Measurements from ENCODE around the gene ARHGEF10L. TPM values are rescaled to one million over a fixed set of nuclear protein-coding genes. Genes with fewer than 3 reads are reported as not detected.

ARHGEF10L gene
- total RNA-seq, 1 donor from 2014 or later = 16.7 TPM

GRCh38 chr1:17591814-17592430 is 52.4 kb downstream of the ARHGEF10L start:
- H3K27ac ChIP-seq (ENCODE audit: low read depth, low read length) = no peak overlapping the region
- peaks cover 25 to 49% (median 45%) of the 10 kb centered on the region in 3 donors for H3K4me1 ChIP-seq (ENCODE audit: control insufficient read depth in 3 of 3, insufficient read depth in 3 of 3, low read length in 3 of 3)
- H3K9me3 ChIP-seq (ENCODE audit: control insufficient read depth in 3 of 3, low read length in 3 of 3) = no peaks in the 10 kb centered on the region
- no peak overlapping the region for H3K4me3 ChIP-seq (ENCODE audit: low read length in 3 of 3)
- peak overlapping the region in 1 of 3 donors; percentile 40 for H3K9ac ChIP-seq (ENCODE audit: low read depth in 1 of 3, low read length in 3 of 3)
- H3K27me3 ChIP-seq (ENCODE audit: control insufficient read depth in 3 of 3, insufficient read depth in 3 of 3, low read length in 3 of 3) = no peaks in the 10 kb centered on the region
- peaks cover 0 to 4% (median 2%) of the 10 kb centered on the region in 3 donors for H3K36me3 ChIP-seq (ENCODE audit: control insufficient read depth in 3 of 3, insufficient read depth in 3 of 3, low read length in 3 of 3)

DNA sequence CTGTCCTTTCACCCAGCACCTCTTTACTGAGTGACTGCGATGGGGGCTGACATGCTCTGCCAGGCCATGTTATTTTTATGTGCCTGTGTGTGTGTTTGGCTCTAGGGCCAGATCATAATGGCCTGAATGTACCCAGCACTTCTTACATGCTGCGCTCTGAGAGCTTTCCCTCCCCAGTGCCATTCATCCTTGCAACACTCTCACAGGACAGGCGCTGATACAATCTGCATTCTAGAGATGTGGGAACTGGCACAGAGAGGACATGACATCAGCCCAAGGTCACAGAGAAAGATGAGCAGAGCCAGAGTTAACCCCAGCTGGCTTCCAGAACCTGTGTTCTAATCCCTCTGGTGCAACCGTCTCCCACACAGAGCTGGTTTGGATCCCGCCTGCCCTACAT is 54.5 kb downstream of the ARHGEF10L start:
- Histone ChIP-seq H3K4me1 (ENCODE audit: control insufficient read depth in 3 of 3, insufficient read depth in 3 of 3, low read length in 3 of 3) (peaks cover 7 to 31% (median 30%) of the 10 kb centered on the region in 3 donors), H3K9ac (ENCODE audit: low read depth in 1 of 3, low read length in 3 of 3) (peak overlapping the region in 1 of 3 donors; percentile 60)

GRCh38 chr1:17594690-17595601 is 55.4 kb downstream of the ARHGEF10L start:
- H3K27me3 ChIP-seq (ENCODE audit: control insufficient read depth in 3 of 3, insufficient read depth in 3 of 3, low read length in 3 of 3) = no peaks in the 10 kb centered on the region
- H3K4me1 ChIP-seq (ENCODE audit: control insufficient read depth in 3 of 3, insufficient read depth in 3 of 3, low read length in 3 of 3) = peaks cover 8 to 31% (median 31%) of the 10 kb centered on the region in 3 donors
- peaks cover 0 to 6% (median 2%) of the 10 kb centered on the region in 3 donors for H3K36me3 ChIP-seq (ENCODE audit: control insufficient read depth in 3 of 3, insufficient read depth in 3 of 3, low read length in 3 of 3)
- H3K9me3 ChIP-seq (ENCODE audit: control insufficient read depth in 3 of 3, low read length in 3 of 3) = no peaks in the 10 kb centered on the region
- peak overlapping the region in 1 of 3 donors; percentile 40 for H3K9ac ChIP-seq (ENCODE audit: low read depth in 1 of 3, low read length in 3 of 3)
- no peak overlapping the region for H3K4me3 ChIP-seq (ENCODE audit: low read length in 3 of 3)
- H3K27ac ChIP-seq (ENCODE audit: low read depth, low read length) = no peak overlapping the region

More for the DNA sequence above, 54.5 kb downstream of the ARHGEF10L start:
- no peaks in the 10 kb centered on the region for H3K27me3 ChIP-seq (ENCODE audit: control insufficient read depth in 3 of 3, insufficient read depth in 3 of 3, low read length in 3 of 3)
- no peak overlapping the region for H3K27ac ChIP-seq (ENCODE audit: low read depth, low read length)
- H3K4me3 ChIP-seq (ENCODE audit: low read length in 3 of 3) = no peak overlapping the region
- H3K9me3 ChIP-seq (ENCODE audit: control insufficient read depth in 3 of 3, low read length in 3 of 3) = no peaks in the 10 kb centered on the region
- peaks cover 0 to 6% (median 4%) of the 10 kb centered on the region in 3 donors for H3K36me3 ChIP-seq (ENCODE audit: control insufficient read depth in 3 of 3, insufficient read depth in 3 of 3, low read length in 3 of 3)

DNA sequence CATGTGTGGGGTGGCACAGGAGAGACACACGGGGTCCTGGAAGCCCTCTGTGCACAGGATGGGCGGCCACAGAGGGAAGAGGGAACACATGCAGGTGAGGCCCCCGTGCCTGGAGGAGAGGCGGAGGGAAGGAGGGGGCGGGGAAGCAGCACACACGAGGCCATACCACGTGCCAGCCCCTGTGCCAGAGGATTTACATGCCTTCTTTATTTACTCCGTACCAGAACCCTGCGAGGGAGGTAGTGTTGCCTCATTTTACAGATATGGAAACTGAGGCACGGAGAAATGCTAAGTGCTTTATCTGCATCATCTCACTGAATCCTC is 56.1 kb downstream of the ARHGEF10L start:
- H3K27ac ChIP-seq (ENCODE audit: low read depth, low read length) = no peak overlapping the region
- H3K27me3 ChIP-seq (ENCODE audit: control insufficient read depth in 3 of 3, insufficient read depth in 3 of 3, low read length in 3 of 3) = no peaks in the 10 kb centered on the region
- no peaks in the 10 kb centered on the region for H3K9me3 ChIP-seq (ENCODE audit: control insufficient read depth in 3 of 3, low read length in 3 of 3)
- H3K4me3 ChIP-seq (ENCODE audit: low read length in 3 of 3) = no peak overlapping the region
- H3K36me3 ChIP-seq (ENCODE audit: control insufficient read depth in 3 of 3, insufficient read depth in 3 of 3, low read length in 3 of 3) = peaks cover 0 to 4% (median 2%) of the 10 kb centered on the region in 3 donors
- H3K9ac ChIP-seq (ENCODE audit: low read depth in 1 of 3, low read length in 3 of 3) = peak overlapping the region in 1 of 3 donors; percentile 40
- peaks cover 12 to 32% (median 32%) of the 10 kb centered on the region in 3 donors for H3K4me1 ChIP-seq (ENCODE audit: control insufficient read depth in 3 of 3, insufficient read depth in 3 of 3, low read length in 3 of 3)

- Histone ChIP-seq H3K9me3 (ENCODE audit: control insufficient read depth in 3 of 3, low read length in 3 of 3) (no peaks in the 10 kb centered on the region), H3K4me1 (ENCODE audit: control insufficient read depth in 3 of 3, insufficient read depth in 3 of 3, low read length in 3 of 3) (peaks cover 12 to 32% (median 32%) of the 10 kb centered on the region in 3 donors), H3K27me3 (ENCODE audit: control insufficient read depth in 3 of 3, insufficient read depth in 3 of 3, low read length in 3 of 3) (no peaks in the 10 kb centered on the region), H3K36me3 (ENCODE audit: control insufficient read depth in 3 of 3, insufficient read depth in 3 of 3, low read length in 3 of 3) (peaks cover 0 to 4% (median 2%) of the 10 kb centered on the region in 3 donors), H3K4me3 (ENCODE audit: low read length in 3 of 3) (no peak overlapping the region), H3K9ac (ENCODE audit: low read depth in 1 of 3, low read length in 3 of 3) (no peak overlapping the region), H3K27ac (ENCODE audit: low read depth, low read length) (no peak overlapping the region)
These were observed 56.7 kb downstream of the ARHGEF10L start for GRCh38 chr1:17596186-17596585.

- Histone ChIP-seq H3K9me3 (ENCODE audit: control insufficient read depth in 3 of 3, low read length in 3 of 3) (no peaks in the 10 kb centered on the region), H3K27me3 (ENCODE audit: control insufficient read depth in 3 of 3, insufficient read depth in 3 of 3, low read length in 3 of 3) (no peaks in the 10 kb centered on the region), H3K36me3 (ENCODE audit: control insufficient read depth in 3 of 3, insufficient read depth in 3 of 3, low read length in 3 of 3) (peaks cover 0 to 4% (median under 1%) of the 10 kb centered on the region in 3 donors), H3K4me3 (ENCODE audit: low read length in 3 of 3) (no peak overlapping the region), H3K9ac (ENCODE audit: low read depth in 1 of 3, low read length in 3 of 3) (peak overlapping the region in 1 of 3 donors; percentile 25), H3K4me1 (ENCODE audit: control insufficient read depth in 3 of 3, insufficient read depth in 3 of 3, low read length in 3 of 3) (peaks cover 12 to 32% (median 32%) of the 10 kb centered on the region in 3 donors), H3K27ac (ENCODE audit: low read depth, low read length) (no peak overlapping the region)
These were observed 57.4 kb downstream of the ARHGEF10L start for GRCh38 chr1:17596651-17597509.

DNA sequence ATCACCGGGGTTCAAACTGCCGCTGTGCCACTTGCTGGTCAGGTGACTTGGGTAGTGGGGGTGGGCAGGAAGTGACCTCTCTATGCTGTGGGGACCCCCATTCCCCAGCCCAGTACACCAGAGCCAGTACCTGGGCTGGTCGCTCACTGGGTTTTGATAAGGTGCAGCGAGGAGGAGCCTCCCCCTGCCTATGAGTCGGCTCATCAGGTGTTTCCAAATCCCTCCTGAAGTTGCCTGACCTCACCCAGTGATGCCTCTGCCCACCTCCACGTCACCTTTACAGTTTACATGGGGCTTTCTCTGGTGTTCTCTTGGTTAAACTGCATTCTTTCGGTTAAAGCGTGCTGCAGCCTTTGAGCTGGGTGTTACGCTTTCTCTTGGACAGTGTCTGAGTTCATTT is 58.2 kb downstream of the ARHGEF10L start:
- Histone ChIP-seq H3K9me3 (ENCODE audit: control insufficient read depth in 3 of 3, low read length in 3 of 3) (no peaks in the 10 kb centered on the region), H3K9ac (ENCODE audit: low read depth in 1 of 3, low read length in 3 of 3) (peak overlapping the region in 1 of 3 donors; percentile 25), H3K27me3 (ENCODE audit: control insufficient read depth in 3 of 3, insufficient read depth in 3 of 3, low read length in 3 of 3) (no peaks in the 10 kb centered on the region), H3K4me3 (ENCODE audit: low read length in 3 of 3) (no peak overlapping the region), H3K36me3 (ENCODE audit: control insufficient read depth in 3 of 3, insufficient read depth in 3 of 3, low read length in 3 of 3) (peaks cover 0 to 4% (median 2%) of the 10 kb centered on the region in 3 donors), H3K27ac (ENCODE audit: low read depth, low read length) (no peak overlapping the region), H3K4me1 (ENCODE audit: control insufficient read depth in 3 of 3, insufficient read depth in 3 of 3, low read length in 3 of 3) (peaks cover 12 to 32% (median 32%) of the 10 kb centered on the region in 3 donors)

DNA sequence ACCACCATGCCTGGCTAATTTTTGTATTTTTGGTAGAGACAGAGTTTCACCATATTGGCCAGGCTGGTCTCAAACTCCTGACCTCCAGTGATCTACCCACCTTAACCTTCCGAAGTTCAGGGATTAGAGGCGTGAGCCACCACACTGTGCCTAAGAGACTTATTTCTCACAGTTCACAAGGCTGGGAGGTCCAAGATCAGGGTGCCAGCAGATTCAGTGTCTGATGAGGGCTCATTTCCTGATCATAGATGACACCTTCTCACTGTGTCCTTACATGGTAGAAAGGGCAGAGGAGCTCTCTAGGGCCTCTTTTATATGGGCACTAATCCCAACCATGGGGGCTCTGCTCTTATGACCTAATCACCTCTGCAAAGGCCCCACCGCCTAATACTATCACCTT is 58.8 kb downstream of the ARHGEF10L start:
- H3K4me3 ChIP-seq (ENCODE audit: low read length in 3 of 3) = no peak overlapping the region
- H3K9ac ChIP-seq (ENCODE audit: low read depth in 1 of 3, low read length in 3 of 3) = no peak overlapping the region
- no peaks in the 10 kb centered on the region for H3K27me3 ChIP-seq (ENCODE audit: control insufficient read depth in 3 of 3, insufficient read depth in 3 of 3, low read length in 3 of 3)
- H3K4me1 ChIP-seq (ENCODE audit: control insufficient read depth in 3 of 3, insufficient read depth in 3 of 3, low read length in 3 of 3) = peaks cover 12 to 30% (median 30%) of the 10 kb centered on the region in 3 donors
- peaks cover 0 to 4% (median 2%) of the 10 kb centered on the region in 3 donors for H3K36me3 ChIP-seq (ENCODE audit: control insufficient read depth in 3 of 3, insufficient read depth in 3 of 3, low read length in 3 of 3)
- H3K27ac ChIP-seq (ENCODE audit: low read depth, low read length) = no peak overlapping the region
- H3K9me3 ChIP-seq (ENCODE audit: control insufficient read depth in 3 of 3, low read length in 3 of 3) = no peaks in the 10 kb centered on the region

DNA sequence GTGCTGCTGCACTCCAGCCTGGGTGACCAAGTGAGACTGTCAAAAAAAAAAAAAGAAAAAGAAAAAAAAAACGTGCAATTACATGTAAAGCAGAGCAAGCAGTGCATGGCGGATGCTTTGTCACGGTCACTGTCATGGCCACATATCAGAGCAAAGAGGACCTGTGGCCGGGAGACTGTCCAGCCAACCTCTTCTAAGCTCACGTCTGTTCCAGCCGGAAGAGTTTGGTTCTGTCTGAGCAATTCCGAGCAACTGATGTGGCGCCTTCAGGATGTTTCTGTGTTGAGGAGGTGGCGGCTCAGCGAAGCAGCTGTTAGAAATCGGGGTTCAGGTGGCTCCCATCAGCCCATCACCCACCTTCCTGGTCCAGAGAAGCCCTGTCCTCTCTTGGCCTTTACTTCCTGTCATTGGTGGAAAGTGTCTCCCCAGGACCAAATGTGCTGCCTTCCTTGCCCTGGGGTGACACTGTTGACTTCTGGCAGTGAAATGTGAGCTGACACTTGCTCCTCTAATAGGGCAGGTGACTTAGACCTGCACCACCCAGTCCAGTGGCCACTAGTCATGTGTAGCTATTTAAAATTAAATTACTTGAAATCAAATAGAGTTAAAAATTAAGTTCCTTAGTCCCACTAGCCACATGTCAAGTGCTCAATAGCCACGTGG is 59.9 kb downstream of the ARHGEF10L start:
- Histone ChIP-seq H3K9ac (ENCODE audit: low read depth in 1 of 3, low read length in 3 of 3) (peak overlapping the region in 2 of 3 donors; percentile 21 to 61), H3K4me3 (ENCODE audit: low read length in 3 of 3) (peak overlapping the region in 1 of 3 donors; percentile 22), H3K36me3 (ENCODE audit: control insufficient read depth in 3 of 3, insufficient read depth in 3 of 3, low read length in 3 of 3) (peaks cover 0 to 4% (median 2%) of the 10 kb centered on the region in 3 donors), H3K27ac (ENCODE audit: low read depth, low read length) (no peak overlapping the region), H3K27me3 (ENCODE audit: control insufficient read depth in 3 of 3, insufficient read depth in 3 of 3, low read length in 3 of 3) (no peaks in the 10 kb centered on the region), H3K9me3 (ENCODE audit: control insufficient read depth in 3 of 3, low read length in 3 of 3) (no peaks in the 10 kb centered on the region), H3K4me1 (ENCODE audit: control insufficient read depth in 3 of 3, insufficient read depth in 3 of 3, low read length in 3 of 3) (peaks cover 12 to 19% (median 19%) of the 10 kb centered on the region in 3 donors)
